ENCODE measurements around the gene SMG7.

SMG7 gene

GRCh38 chr1:183554577-183554976 is 82.3 kb downstream of the SMG7 start:
- no peak for FAIRE-seq
- DNase-seq (ENCODE audit: low spot score) = no peak

- DNase-seq (ENCODE audit: low spot score) (no peak), FAIRE-seq (no peak)
Measured at GRCh38 chr1:183559061-183559460, 86.8 kb downstream of the SMG7 start.

GRCh38 chr1:183562701-183563100 is 90.4 kb downstream of the SMG7 start:
- DNase-seq (ENCODE audit: low spot score) = no peak
- FAIRE-seq = no peak

- FAIRE-seq (no peak), DNase-seq (ENCODE audit: low spot score) (no peak)
Measured at GRCh38 chr1:183565261-183565660, 93.0 kb downstream of the SMG7 start.

- no peak for DNase-seq (ENCODE audit: low spot score)
- FAIRE-seq = no peak
Measured at GRCh38 chr1:183566026-183566425, 93.7 kb downstream of the SMG7 start.

- FAIRE-seq (no peak), DNase-seq (ENCODE audit: low spot score) (peak; percentile 34)
Measured at GRCh38 chr1:183567584-183567983, 95.3 kb downstream of the SMG7 start.

- no peak for FAIRE-seq
- peak; percentile 19 for DNase-seq (ENCODE audit: low spot score)
Measured at GRCh38 chr1:183568176-183569021, 96.1 kb downstream of the SMG7 start.

- DNase-seq (ENCODE audit: low spot score) (peak; percentile 68), FAIRE-seq (no peak)
Measured at GRCh38 chr1:183569141-183569540, 96.8 kb downstream of the SMG7 start.

GRCh38 chr1:183569801-183570200 is 97.5 kb downstream of the SMG7 start:
- no peak for FAIRE-seq
- DNase-seq (ENCODE audit: low spot score) = no peak

- no peak for FAIRE-seq
- no peak for DNase-seq (ENCODE audit: low spot score)
Measured at GRCh38 chr1:183570451-183570850, 98.2 kb downstream of the SMG7 start.

GRCh38 chr1:183571678-183572268 is 99.5 kb downstream of the SMG7 start:
- no peak for FAIRE-seq
- DNase-seq (ENCODE audit: low spot score) = peak; percentile 24

GRCh38 chr1:183572721-183573120 is 100.4 kb downstream of the SMG7 start:
- FAIRE-seq (no peak), DNase-seq (ENCODE audit: low spot score) (no peak)

GRCh38 chr1:183575606-183576005 is 103.3 kb downstream of the SMG7 start:
- DNase-seq (ENCODE audit: low spot score) (no peak), FAIRE-seq (no peak)

GRCh38 chr1:183576537-183576936 is 104.2 kb downstream of the SMG7 start:
- DNase-seq (ENCODE audit: low spot score) = no peak
- FAIRE-seq = no peak

- DNase-seq (ENCODE audit: low spot score) = no peak
- FAIRE-seq = no peak
Measured at GRCh38 chr1:183577897-183578465, 105.7 kb downstream of the SMG7 start.

GRCh38 chr1:183578856-183579255 is 106.6 kb downstream of the SMG7 start:
- DNase-seq (ENCODE audit: low spot score) = no peak

GRCh38 chr1:183580281-183580682 is 108.0 kb downstream of the SMG7 start:
- DNase-seq (ENCODE audit: low spot score) (peak; percentile 34), FAIRE-seq (no peak)

More at GRCh38 chr1:183578856-183579255, 106.6 kb downstream of the SMG7 start:
- FAIRE-seq = no peak

GRCh38 chr1:183582021-183582713 is 109.9 kb downstream of the SMG7 start:
- no peak for FAIRE-seq
- DNase-seq (ENCODE audit: low spot score) = no peak

- FAIRE-seq (no peak), DNase-seq (ENCODE audit: low spot score) (no peak)
Measured at GRCh38 chr1:183583466-183583865, 111.2 kb downstream of the SMG7 start.

- no peak for DNase-seq (ENCODE audit: low spot score)
- FAIRE-seq = no peak
Measured at GRCh38 chr1:183584147-183584546, 111.8 kb downstream of the SMG7 start.

- FAIRE-seq (no peak), DNase-seq (ENCODE audit: low spot score) (no peak)
Measured at GRCh38 chr1:183585038-183585437, 112.7 kb downstream of the SMG7 start.

- DNase-seq (ENCODE audit: low spot score) = no peak
- FAIRE-seq = no peak
Measured at GRCh38 chr1:183586455-183586854, 114.2 kb downstream of the SMG7 start.
